VCaP (cell line): ENCODE results near the gene PGAP6.

Source experiments
- H3K27ac ChIP-seq: fragments of 450-650 bp; 2 replicates; pipeline ENCODE4 v1.5.1; 2017
- TF ChIP-seq, protein P1 (sequence below): fragments of 450-650 bp; conservative IDR thresholded peaks from 2 replicates; pipeline ENCODE4 v1.5.1; 2017; ENCODE audit warnings: mild to moderate bottlenecking, moderate library complexity

PGAP6 gene

DNA sequence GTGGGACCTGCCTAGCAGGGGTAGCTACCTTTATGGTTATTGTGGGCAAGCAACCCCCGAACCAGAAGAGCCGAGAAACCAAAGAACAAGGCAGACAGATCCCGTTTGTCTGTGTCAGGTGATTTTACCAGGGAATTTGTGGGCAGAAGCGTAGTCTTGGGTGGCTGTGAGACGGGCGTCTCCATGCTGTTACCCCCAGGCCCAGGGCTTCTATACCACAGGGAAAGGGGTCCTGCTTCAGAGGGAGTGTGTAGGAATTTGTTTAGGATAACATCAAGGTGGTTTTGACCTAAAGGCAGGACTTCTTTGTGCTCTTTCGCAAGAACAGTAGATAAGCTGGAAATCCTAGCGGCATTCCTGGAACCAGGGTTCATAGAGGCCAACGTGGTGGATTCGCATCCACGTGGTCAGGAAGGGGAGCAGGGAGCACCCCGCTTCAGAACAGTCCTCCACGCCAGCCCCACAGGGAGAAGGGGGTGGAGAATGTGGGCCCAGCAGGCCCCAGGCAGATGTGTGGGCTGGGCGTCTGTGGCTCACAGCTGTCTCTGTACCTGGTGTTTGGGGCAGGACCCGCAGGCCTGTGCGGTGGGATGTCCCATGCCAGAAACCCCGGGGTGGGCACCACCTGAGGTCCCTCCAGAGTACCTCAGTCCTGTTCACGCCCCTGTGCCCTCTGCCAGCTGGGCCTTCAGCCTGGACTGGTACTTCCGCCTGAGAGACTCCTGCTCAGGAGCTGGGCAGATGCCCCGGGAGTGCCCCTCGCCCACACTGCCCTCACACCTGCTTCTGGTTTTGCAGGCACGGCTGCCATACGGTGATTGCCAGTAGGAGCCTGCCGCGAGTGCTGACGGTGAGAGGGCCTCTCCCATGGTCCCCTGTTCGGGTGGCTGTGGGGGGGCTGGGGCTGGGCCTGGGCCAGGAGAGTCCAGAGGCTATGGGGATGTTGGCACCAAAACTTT is 24.0 kb upstream of the PGAP6 start:
- H3K27ac ChIP-seq: no peak overlapping the region
- TF ChIP-seq, protein P1, sequence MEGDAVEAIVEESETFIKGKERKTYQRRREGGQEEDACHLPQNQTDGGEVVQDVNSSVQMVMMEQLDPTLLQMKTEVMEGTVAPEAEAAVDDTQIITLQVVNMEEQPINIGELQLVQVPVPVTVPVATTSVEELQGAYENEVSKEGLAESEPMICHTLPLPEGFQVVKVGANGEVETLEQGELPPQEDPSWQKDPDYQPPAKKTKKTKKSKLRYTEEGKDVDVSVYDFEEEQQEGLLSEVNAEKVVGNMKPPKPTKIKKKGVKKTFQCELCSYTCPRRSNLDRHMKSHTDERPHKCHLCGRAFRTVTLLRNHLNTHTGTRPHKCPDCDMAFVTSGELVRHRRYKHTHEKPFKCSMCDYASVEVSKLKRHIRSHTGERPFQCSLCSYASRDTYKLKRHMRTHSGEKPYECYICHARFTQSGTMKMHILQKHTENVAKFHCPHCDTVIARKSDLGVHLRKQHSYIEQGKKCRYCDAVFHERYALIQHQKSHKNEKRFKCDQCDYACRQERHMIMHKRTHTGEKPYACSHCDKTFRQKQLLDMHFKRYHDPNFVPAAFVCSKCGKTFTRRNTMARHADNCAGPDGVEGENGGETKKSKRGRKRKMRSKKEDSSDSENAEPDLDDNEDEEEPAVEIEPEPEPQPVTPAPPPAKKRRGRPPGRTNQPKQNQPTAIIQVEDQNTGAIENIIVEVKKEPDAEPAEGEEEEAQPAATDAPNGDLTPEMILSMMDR: no peak

- no peak overlapping the region for H3K27ac ChIP-seq
- TF ChIP-seq, protein P1: no peak
These were observed 23.3 kb upstream of the PGAP6 start for GRCh38 chr16:404971-405486.

- TF ChIP-seq, protein P1: peak; percentile 59
These were observed 19.9 kb upstream of the PGAP6 start, which contains the start of gene DECR2 for GRCh38 chr16:401468-402348. DECR2 (plus strand) TSS chr16:401885; CDS start chr16:401964, 79 bp downstream.

GRCh38 chr16:400061-400591 is 18.3 kb upstream of the PGAP6 start:
- no peak overlapping the region; the same call in 1 of the 2 replicates for H3K27ac ChIP-seq
- TF ChIP-seq, protein P1: no peak

More at GRCh38 chr16:401468-402348, 19.9 kb upstream of the PGAP6 start, which contains the start of gene DECR2:
- H3K27ac ChIP-seq: peak within 1 kb of the TSS; percentile 81

DNA sequence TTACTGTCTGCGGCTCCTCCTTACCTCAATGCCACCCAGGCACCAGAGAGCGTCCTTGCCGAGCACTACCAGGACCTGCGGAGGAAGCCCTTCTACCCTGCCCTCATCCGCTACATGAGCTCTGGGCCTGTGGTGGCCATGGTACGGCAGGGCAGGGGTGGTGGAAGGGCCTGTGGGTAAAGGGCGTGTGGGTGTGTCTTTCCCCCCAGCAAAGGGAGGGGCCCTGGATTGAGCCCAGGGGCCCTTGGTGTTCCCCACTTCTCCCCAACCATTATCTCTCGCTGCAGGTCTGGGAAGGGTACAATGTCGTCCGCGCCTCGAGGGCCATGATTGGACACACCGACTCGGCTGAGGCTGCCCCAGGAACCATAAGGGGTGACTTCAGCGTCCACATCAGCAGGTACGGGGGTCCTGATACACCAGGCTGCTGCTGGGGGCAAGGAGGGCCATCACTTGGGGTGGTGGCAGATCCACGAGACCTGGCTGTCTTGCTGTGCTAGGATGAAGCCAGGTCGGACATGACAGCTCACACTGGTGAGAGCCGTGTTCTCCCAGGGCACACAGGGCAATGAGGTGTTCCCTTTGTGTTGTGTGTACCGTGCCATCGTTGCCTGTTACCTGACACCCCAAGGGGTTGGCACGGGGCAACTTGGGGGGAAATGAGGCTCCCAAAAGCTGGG is 17.7 kb upstream of the PGAP6 start:
- TF ChIP-seq, protein P1: no peak
- H3K27ac ChIP-seq: no peak overlapping the region; the same call in 1 of the 2 replicates

GRCh38 chr16:398561-399339 is 17.0 kb upstream of the PGAP6 start:
- TF ChIP-seq, protein P1: no peak

More at GRCh38 chr16:398561-399339, 17.0 kb upstream of the PGAP6 start:
- H3K27ac ChIP-seq: peak overlapping the region; percentile 24; the same call in 1 of the 2 replicates
